GM18498 (cell line): ENCODE results near the gene ZC3H12D.

ENCODE experiments used
- ATAC-seq: cut with Tn5 transposase; IDR thresholded peaks from one replicate; pipeline ENCODE4 v1.9.1; 2021; ENCODE audit warnings: mild to moderate bottlenecking, moderate library complexity; ENCODE audit not compliant: unreplicated experiment

ZC3H12D gene

DNA sequence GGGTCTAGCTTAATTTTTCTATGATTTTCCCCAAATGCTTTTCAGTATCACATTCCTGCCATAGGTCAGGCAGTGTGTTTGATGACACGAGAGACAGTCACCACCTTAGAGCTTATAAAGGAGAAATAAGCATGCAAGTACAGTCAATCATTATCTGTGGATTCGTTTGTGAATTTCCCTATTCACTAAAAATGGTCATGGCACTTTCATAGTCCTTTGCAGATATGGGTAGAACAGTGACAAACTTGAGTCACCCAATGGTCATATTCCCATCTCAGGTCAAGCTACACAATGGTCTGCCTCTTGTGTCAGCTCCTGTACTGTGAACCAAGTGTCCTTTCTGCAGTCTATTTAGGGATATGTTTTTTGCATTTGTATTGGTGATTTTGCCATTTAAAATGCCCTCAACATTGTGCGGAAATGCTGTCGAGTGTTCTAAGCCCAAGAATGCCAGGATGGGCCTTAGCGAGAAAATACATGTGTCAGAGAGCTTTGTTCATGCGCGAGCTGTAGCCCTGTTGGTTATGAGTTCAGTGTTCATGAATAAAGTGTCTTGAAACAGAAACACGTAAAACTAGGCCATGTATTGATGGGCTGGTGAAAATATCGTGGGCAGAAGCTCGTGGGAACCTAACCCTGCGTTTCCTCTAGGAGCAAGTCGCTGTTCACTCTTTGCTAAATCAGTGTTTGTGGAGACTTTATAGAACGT lies 65.0 kb downstream of the ZC3H12D start:
- no peak for ATAC-seq

DNA sequence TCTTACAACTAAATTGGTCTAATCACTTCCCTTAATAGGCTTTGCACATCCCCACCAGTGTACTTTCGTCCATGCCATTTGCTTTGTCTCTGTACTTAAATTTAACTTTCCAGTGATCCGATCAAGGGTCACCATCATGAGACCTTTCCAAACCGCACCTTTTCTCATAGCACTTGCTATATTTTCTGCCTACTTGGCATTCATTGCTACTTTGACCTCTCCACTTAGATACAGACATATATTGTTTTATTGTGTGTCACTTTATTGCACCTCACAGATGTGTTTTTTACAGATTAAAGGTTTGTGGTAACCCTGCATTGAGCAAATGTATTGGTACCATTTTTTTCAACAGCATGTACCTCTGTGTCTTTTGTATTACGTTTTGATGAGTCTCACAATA lies 70.0 kb downstream of the ZC3H12D start:
- no peak for ATAC-seq

DNA sequence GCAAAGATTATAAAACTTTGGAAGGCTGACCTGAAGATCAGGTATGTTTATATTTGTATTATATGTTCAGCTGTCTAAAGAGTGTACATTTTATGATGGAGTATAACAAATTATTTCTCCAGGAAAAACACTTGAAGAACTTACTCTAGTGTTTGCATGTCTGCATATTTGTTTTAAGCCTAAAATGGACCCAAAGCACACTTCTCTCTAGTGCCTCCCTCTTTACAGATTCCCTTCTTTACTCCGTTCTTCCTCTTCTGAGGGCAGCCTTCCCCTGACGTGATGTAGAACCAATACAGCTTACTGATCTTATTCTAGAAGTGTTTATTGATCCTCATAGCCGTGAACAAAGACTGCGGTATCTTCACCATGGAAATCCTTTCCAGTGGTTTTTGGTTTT lies 70.8 kb downstream of the ZC3H12D start:
- no peak for ATAC-seq

DNA sequence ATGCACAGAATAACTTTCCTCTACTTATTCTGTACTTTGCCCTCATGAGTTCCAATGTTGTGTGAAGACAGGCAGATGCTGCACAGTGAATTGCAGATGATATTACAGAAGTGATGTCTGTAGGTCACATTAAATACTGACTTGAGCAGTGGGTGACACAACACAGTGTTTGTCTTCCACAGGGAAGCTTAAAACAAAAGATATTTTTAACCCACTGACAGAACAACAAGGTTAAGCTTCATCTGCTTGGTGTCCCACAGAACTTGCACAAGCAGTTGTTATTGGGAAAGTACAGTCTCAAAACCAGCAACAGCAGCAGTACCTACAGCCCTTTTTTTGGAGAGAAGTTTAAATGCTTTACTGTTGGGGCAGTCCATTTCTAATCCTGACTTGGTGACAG lies 74.3 kb downstream of the ZC3H12D start:
- no peak for ATAC-seq

DNA sequence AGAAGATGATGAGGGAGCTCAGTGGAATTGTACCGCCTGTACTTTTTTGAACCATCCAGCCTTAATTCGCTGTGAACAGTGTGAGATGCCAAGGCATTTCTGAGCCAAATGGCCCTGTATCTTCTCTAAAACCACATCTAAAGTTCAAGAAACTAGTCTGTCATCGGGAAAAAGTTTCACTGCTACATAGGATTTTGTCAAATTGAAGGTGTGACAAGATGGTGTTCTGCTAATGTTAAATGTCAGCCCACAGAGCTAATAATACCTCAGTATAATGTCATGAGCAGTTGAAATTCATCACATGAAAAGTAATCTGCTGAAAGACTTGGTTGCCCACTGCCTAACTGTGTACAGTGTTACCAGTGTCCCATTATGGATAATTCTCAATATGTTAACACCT lies 75.2 kb downstream of the ZC3H12D start:
- ATAC-seq: no peak

DNA sequence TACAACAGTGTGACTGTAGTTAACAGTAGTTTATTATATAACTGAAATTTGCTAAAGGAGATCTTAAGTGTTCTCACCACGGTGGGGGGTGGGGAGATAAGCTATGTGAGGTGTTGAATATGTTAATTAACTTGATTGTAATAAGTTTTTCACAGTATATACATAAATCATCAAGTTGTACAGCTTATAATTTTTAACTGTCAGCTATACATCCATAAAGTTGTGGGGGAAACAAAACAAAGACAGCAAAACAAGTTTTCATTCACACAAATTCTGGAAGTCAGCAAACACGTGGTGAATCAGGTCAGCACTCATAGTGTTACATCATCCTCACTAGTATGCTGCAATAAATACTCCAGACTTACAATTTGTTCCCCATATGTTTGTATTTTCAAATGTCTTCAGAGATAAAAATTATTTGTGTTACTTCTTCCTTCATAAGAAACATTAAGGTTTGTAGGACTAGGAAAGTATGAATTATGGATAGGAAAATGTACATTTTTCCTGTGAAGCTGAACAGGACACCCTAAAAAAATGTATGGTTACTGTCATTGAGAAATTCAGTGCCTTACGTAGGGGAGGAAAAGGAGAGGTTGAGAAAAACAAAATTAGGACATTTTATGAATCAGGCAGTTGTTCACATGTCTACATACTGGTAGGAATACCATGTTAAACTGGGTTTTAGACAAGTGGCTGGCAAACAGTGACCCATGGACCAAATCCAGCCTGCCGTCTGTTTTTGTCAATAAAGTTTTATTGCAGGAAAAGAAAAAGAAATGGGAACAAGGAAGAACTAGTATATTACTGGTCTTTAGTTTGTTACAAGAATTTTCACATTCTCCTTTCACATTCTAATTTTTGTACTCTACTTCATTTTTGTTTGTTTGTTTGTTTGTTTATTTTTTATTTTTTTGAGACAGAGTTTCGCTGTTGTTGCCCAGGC lies 78.7 kb downstream of the ZC3H12D start:
- ATAC-seq: no peak

DNA sequence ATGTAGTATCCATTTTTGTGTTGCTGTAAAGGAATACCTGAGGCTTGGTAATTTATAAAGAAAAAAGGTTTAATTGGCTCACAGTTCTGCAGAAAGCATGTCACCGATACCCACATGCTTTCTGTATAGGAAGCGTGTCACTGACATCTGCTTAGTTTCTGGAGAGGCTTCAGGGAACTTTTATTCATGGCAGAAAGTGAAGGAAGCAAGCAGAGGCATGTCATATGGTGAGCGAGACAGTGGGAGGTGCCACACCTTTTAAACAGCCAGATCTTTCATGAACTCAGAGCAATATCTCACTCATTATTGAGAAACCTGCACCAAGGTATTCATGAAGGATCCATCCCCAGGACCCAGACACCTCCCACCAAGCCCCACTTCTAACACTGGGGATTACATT lies 81.3 kb downstream of the ZC3H12D start:
- no peak for ATAC-seq

DNA sequence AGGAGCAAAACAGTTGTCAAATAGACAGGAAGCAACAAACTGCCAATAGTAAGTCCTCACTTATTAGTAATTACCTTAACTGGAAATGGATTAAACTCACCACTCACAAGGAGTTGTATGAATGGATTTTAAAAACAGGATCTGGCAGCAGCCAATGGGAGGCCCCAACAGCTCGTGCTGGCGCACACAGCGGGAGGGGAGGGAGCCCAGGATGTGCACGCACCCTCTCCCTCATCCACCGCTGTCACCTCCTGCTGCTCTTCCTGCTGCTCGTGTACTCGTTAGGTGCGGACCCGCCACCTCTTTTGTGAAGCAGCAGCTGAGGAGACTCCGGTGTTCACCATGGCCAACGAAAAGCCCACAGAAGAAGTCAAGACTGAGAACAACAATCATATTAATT lies 84.8 kb downstream of the ZC3H12D start, which contains the start of gene SUMO4:
Gene SUMO4, plus strand, starts transcription at position 213 of the 400 bp plus-strand sequence. Its CDS starts 130 bp downstream, at position 343.
- ATAC-seq: no peak

DNA sequence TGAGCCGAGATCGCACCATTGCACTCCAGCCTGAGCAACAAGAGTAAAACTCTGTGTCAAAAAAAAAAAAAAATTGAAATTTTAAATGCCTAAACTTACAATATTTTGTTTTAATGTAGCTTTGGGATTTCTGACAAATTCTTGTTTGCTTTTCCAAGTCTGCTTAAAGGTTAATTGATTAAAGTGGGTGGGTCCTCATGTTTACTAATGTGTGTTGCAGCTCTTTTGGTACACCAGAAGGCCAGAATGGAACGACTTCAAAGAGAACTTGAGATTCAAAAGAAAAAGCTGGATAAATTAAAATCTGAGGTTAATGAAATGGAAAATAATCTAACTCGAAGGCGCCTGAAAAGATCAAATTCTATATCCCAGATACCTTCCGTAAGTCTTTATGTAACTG lies 87.4 kb downstream of the ZC3H12D start:
- ATAC-seq: no peak
